Neutrophil (primary cell): ENCODE measurements around the gene ATP6V1D.
A peak's percentile ranks its signal among the peaks of the same experiment; 100 is the strongest.
"Not testable (repeated sequence)": the region's sequence is repeated elsewhere in the genome, so short reads cannot be mapped to it uniquely, and the experiment has no call there.

ENCODE experiments used
- H3K27ac ChIP-seq: fragments of 200-600 bp; sonication (generic); 2 replicates; pipeline ENCODE4 v1.5.1; 2016; ENCODE audit warnings: mild to moderate bottlenecking, moderate library complexity
- H3K27me3 ChIP-seq: fragments of 200-600 bp; sonication (generic); 2 replicates; pipeline ENCODE4 v1.6.0; 2016; ENCODE audit warnings: mild to moderate bottlenecking
- H3K36me3 ChIP-seq: fragments of 200-600 bp; sonication (generic); 2 replicates; pipeline ENCODE4 v1.5.1; 2017
- H3K4me1 ChIP-seq, 2 experiments: fragments of 200-600 bp in 1 of 2; sonication (generic) in 1 of 2; 1 replicate in 1 of 2; 2 replicates in 1 of 2; pipeline versions ENCODE4 v1.5.1 to v1.6.1; 2013 to 2016; ENCODE audit warnings: low read depth in 1 of 2, low read length in 1 of 2, mild to moderate bottlenecking in 1 of 2, moderate library complexity in 1 of 2; ENCODE audit not compliant: control insufficient read depth in 1 of 2, insufficient read depth in 1 of 2
- H3K4me3 ChIP-seq, 2 experiments: fragments of 200-600 bp in 1 of 2; sonication (generic) in 1 of 2; 1 replicate in 1 of 2; 2 replicates in 1 of 2; pipeline ENCODE4 v1.5.1; 2013 to 2016; ENCODE audit warnings: low read depth in 1 of 2, low read length in 1 of 2, mild to moderate bottlenecking in 1 of 2, moderate library complexity in 1 of 2
- H3K9me3 ChIP-seq: fragments of 200-600 bp; sonication (generic); 2 replicates; pipeline ENCODE4 v1.5.1; 2016
- CTCF ChIP-seq: fragments of 200-600 bp; sonication (generic); IDR thresholded peaks from 2 replicates; pipeline ENCODE4 v1.5.1; 2016; ENCODE audit warnings: antibody characterized with exemption

The ATP6V1D gene

DNA sequence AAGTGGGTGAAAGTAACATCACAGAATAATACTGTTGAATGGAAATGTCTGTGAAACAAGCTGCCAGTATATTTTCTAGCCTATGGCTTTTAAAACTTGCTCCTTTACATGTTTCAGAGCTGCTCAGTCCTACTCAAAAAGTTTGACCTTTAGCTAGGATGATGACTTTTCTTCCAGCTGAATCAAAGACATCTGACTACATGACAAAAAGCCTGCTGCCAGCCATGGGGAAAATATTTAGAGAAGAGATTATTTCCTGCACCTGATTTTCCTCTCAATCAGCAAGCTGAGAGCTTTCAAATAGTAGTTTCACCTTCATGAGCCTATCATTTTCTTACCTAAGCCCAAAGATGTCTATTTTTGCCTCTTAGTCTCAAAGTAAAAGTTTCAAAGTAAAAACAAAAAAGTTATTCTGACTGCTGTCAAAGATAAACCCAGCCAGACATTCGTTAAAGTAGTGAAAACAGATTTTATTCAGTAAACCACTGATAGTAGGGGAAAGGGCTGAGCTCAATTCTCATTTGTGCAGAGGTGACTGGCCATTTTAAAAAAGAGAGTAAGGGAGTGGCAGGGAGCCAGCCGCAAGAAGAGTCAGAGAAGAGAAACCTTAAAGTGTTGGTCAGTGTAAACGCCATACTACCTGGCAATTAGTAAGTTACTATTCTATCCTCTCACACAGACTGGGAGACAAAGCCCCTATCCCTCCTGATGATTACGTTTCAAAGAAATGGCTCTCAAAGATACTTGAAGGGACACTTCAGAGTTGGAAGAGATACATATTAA is 2.2 kb downstream of the ATP6V1D start:
- Histone ChIP-seq H3K27me3 (no peaks in the 10 kb centered on the region), H3K36me3 (peaks cover 6% of the 10 kb centered on the region), H3K4me1 (peaks cover 24 to 29% of the 10 kb centered on the region in 2 experiments), H3K9me3 (no peaks in the 10 kb centered on the region), H3K27ac (peak overlapping the region; percentile 33), H3K4me3 (no peak overlapping the region)
- no peak for TF ChIP-seq CTCF

- Histone ChIP-seq H3K4me3 (no peak overlapping the region), H3K4me1 (no peaks in the 10 kb centered on the region), H3K27me3 (no peaks in the 10 kb centered on the region), H3K36me3 (peaks cover 50% of the 10 kb centered on the region), H3K9me3 (no peaks in the 10 kb centered on the region), H3K27ac (no peak overlapping the region)
- no peak for TF ChIP-seq CTCF
Measured at GRCh38 chr14:67352055-67352454, 7.5 kb downstream of the ATP6V1D start.

- H3K27ac ChIP-seq: no peak overlapping the region
- no peak overlapping the region for H3K4me3 ChIP-seq
- H3K27me3 ChIP-seq: no peaks in the 10 kb centered on the region
- TF ChIP-seq CTCF: no peak
- no peaks in the 10 kb centered on the region for H3K9me3 ChIP-seq
- H3K36me3 ChIP-seq: peaks cover 94% of the 10 kb centered on the region
- H3K4me1 ChIP-seq: no peaks in the 10 kb centered on the region
Measured at GRCh38 chr14:67345583-67345982, 14.0 kb downstream of the ATP6V1D start.

GRCh38 chr14:67343601-67344230 is 15.9 kb downstream of the ATP6V1D start:
- Histone ChIP-seq H3K4me3 (no peak overlapping the region), H3K36me3 (peaks cover 93% of the 10 kb centered on the region), H3K9me3 (no peaks in the 10 kb centered on the region), H3K27ac (no peak overlapping the region), H3K27me3 (no peaks in the 10 kb centered on the region), H3K4me1 (no peaks in the 10 kb centered on the region)
- TF ChIP-seq CTCF: no peak

DNA sequence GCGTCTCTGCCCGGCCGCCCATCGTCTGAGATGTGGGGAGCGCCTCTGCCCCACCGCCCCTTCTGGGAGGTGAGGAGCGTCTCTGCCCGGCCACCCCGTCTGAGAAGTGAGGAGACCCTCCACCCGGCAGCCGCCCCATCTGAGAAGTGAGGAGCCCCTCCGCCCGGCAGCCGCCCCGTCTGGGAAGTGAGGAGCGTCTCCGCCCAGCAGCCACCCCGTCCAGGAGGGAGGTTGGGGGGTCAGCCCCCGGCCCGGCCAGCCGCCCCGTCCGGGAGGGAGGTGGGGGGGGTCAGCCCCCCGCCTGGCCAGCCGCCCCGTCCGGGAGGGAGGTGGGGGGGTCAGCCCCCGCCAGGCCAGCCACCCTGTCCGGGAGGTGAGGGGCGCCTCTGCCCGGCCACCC is 18.4 kb downstream of the ATP6V1D start:
- H3K36me3 ChIP-seq: peaks cover 93% of the 10 kb centered on the region
- H3K4me3 ChIP-seq, H3K27ac ChIP-seq, H3K9me3 ChIP-seq, H3K27me3 ChIP-seq, H3K4me1 ChIP-seq: not testable (repeated sequence)

GRCh38 chr14:67335781-67336180 is 23.8 kb downstream of the ATP6V1D start:
- Histone ChIP-seq H3K27ac (no peak overlapping the region), H3K4me1 (no peaks in the 10 kb centered on the region), H3K36me3 (peaks cover 96% of the 10 kb centered on the region), H3K27me3 (no peaks in the 10 kb centered on the region), H3K4me3 (no peak overlapping the region), H3K9me3 (no peaks in the 10 kb centered on the region)
- no peak for TF ChIP-seq CTCF
